Thyroid gland (tissue), 4 donors: ENCODE data around the gene GLCCI1.

Experiments
- CTCF ChIP-seq, 6 experiments: fragments of 200-600 bp in 3 of 6; fragments of 450-650 bp in 3 of 6; sonication (generic) in 3 of 6; IDR thresholded peaks; one replicate each; pipeline ENCODE4 v1.5.1; 2016 to 2019; ENCODE audit warnings: antibody characterized with exemption in 6 of 6, mild to moderate bottlenecking in 2 of 6, inconsistent platforms in 1 of 6, moderate library complexity in 1 of 6
- POLR2A ChIP-seq, 2 donors: fragments of 450-650 bp; IDR thresholded peaks; one replicate each; pipeline ENCODE4 v1.6.1; 2017; ENCODE audit warnings: antibody characterized with exemption in 2 of 2, mild to moderate bottlenecking in 2 of 2, moderate library complexity in 1 of 2

DNA sequence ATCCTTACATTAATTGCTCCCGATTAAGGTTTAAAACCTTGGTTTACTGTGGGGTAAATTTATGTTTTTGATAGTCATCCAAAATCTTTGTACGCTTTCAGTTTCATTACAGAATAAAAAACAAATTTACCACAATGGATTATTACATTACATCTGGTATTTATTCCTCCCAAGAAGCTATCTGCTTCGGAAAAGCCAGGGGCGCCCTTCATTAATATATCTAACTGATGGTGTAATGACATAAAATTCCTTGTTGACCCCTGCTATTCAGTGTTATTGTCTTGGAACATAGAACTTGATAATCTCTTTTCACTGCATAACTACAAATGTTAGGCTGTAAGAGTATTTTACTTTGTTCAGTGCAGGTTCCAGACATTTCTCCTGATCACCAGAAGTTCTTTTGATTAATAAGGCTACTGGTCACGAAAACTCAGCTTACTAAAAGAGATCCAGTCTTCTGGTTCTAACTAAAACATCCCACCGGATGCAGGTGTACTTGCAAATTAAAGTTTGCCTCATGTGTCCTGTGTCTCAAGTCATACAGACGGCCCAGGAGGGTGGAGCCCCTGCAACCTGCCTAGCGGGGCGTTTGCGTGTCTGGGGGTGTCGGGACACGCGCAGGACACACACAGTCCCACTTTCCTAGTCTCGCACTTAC, 581 bp upstream of the GLCCI1 start:
- TF ChIP-seq CTCF (IDR thresholded peaks at IDR 0.05) (no peak), POLR2A (IDR thresholded peaks at IDR 0.05) (no peak)
